HFFc6 (cell line): ENCODE data around the gene NUP35. TPM values are rescaled to one million over a fixed set of nuclear protein-coding genes. Genes with fewer than 3 reads are reported as not detected.

Experiments
- DNase-seq: peaks from one replicate; pipeline ENCODE4 v3.0.0-alpha.2; 2018
- H3K27ac Mint-ChIP-seq: 2 replicates; pipeline ENCODE4 v1.8.0; 2020; ENCODE audit warnings: mild to moderate bottlenecking, mixed read lengths
- H3K27me3 Mint-ChIP-seq: 2 replicates; pipeline ENCODE4 v1.8.0; 2021; ENCODE audit warnings: mild to moderate bottlenecking, moderate library complexity, mixed read lengths; ENCODE audit not compliant: insufficient read depth
- H3K36me3 Mint-ChIP-seq: 2 replicates; pipeline ENCODE4 v1.8.0; 2021; ENCODE audit warnings: low read depth, mixed read lengths
- H3K4me1 Mint-ChIP-seq: 2 replicates; pipeline ENCODE4 v1.8.0; 2020; ENCODE audit warnings: low read depth, mixed read lengths
- H3K4me3 Mint-ChIP-seq: 2 replicates; pipeline ENCODE4 v1.8.0; 2020; ENCODE audit warnings: mild to moderate bottlenecking, moderate library complexity, mixed read lengths
- H3K9me3 Mint-ChIP-seq: 2 replicates; pipeline ENCODE4 v1.8.0; 2020; ENCODE audit warnings: mild to moderate bottlenecking, mixed read lengths
- long read RNA-seq: library from polyadenylated mRNA; unstranded; transcript quantifications from one replicate; pipeline ENCODE4 v2.0.0, GENCODE V29; 2019
- total RNA-seq, 6 experiments: library from RNA; stranded (reverse); fragmentation: NEBNext Ultra II Directional; extraction: Animal tissue kit (Norgen Biotek cat#: 25700); gene quantifications; 2 replicates in 1 of 6; 3 replicates in 5 of 6; pipeline ENCODE4 v1.2.3, GENCODE V29; 2021
- TF ChIP-seq, protein P1 (sequence below): fragments of 200-600 bp; sonication (generic); IDR thresholded peaks from 2 replicates; pipeline ENCODE4 v1.5.0; 2021; ENCODE audit warnings: antibody characterized with exemption, mild to moderate bottlenecking

NUP35 gene, protein sequence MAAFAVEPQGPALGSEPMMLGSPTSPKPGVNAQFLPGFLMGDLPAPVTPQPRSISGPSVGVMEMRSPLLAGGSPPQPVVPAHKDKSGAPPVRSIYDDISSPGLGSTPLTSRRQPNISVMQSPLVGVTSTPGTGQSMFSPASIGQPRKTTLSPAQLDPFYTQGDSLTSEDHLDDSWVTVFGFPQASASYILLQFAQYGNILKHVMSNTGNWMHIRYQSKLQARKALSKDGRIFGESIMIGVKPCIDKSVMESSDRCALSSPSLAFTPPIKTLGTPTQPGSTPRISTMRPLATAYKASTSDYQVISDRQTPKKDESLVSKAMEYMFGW
- total RNA-seq: 10 to 100 TPM; 10.4 to 17.0 (median 14.2) TPM
- long read RNA-seq, transcript NUP35-201 (9 exons, 1,633 nt): major isoform, 14 of 16 reads
- long read RNA-seq, partial matches to known transcripts: 1 of 16 reads
- long read RNA-seq, other reads (novel, unspliced or antisense): 1 of 16 reads

GRCh38 chr2:183124222-183124956, at the start of gene NUP35:
Gene NUP35 (plus strand): TSS chr2:183124443. CDS start chr2:183124458, 15 bp downstream.
- no peaks in the 10 kb centered on the region; the same call in 1 of the 2 replicates for H3K36me3 Mint-ChIP-seq
- peak within 1 kb of the TSS; percentile 97 for H3K27ac Mint-ChIP-seq
- no peaks in the 10 kb centered on the region; the same call in 1 of the 2 replicates for H3K27me3 Mint-ChIP-seq
- peaks cover 30% of the 10 kb centered on the region for H3K4me1 Mint-ChIP-seq
- H3K9me3 Mint-ChIP-seq: no peaks in the 10 kb centered on the region
- H3K4me3 Mint-ChIP-seq: peak within 1 kb of the TSS; percentile 97
- TF ChIP-seq, protein P1, sequence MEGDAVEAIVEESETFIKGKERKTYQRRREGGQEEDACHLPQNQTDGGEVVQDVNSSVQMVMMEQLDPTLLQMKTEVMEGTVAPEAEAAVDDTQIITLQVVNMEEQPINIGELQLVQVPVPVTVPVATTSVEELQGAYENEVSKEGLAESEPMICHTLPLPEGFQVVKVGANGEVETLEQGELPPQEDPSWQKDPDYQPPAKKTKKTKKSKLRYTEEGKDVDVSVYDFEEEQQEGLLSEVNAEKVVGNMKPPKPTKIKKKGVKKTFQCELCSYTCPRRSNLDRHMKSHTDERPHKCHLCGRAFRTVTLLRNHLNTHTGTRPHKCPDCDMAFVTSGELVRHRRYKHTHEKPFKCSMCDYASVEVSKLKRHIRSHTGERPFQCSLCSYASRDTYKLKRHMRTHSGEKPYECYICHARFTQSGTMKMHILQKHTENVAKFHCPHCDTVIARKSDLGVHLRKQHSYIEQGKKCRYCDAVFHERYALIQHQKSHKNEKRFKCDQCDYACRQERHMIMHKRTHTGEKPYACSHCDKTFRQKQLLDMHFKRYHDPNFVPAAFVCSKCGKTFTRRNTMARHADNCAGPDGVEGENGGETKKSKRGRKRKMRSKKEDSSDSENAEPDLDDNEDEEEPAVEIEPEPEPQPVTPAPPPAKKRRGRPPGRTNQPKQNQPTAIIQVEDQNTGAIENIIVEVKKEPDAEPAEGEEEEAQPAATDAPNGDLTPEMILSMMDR: no peak
- peak; percentile 87 for DNase-seq

- H3K36me3 Mint-ChIP-seq: no peaks in the 10 kb centered on the region
- H3K4me3 Mint-ChIP-seq: peak overlapping the region; percentile 94
- no peaks in the 10 kb centered on the region for H3K27me3 Mint-ChIP-seq
- TF ChIP-seq, protein P1: no peak
- H3K4me1 Mint-ChIP-seq: peaks cover 10% of the 10 kb centered on the region
- peak; percentile 7 for DNase-seq
- peak overlapping the region; percentile 70 for H3K27ac Mint-ChIP-seq
- H3K9me3 Mint-ChIP-seq: no peaks in the 10 kb centered on the region
Observed at GRCh38 chr2:183078163-183078463, 46.1 kb upstream of the NUP35 start.

GRCh38 chr2:183078464-183079138, 45.6 kb upstream of the NUP35 start, which contains the start of gene DUSP19:
Gene DUSP19 (plus strand): TSS chr2:183078747. CDS start chr2:183078934, 187 bp downstream.
- no peaks in the 10 kb centered on the region for H3K36me3 Mint-ChIP-seq
- TF ChIP-seq, protein P1: no peak
- peak within 1 kb of the TSS; percentile 94 for H3K4me3 Mint-ChIP-seq
- H3K4me1 Mint-ChIP-seq: peaks cover 10% of the 10 kb centered on the region
- no peaks in the 10 kb centered on the region for H3K27me3 Mint-ChIP-seq
- H3K9me3 Mint-ChIP-seq: no peaks in the 10 kb centered on the region
- H3K27ac Mint-ChIP-seq: peak within 1 kb of the TSS; percentile 70
- DNase-seq: peak; percentile 89

GRCh38 chr2:183079139-183079775, 45.0 kb upstream of the NUP35 start:
- Mint-ChIP-seq H3K27ac (peak overlapping the region; percentile 70), H3K27me3 (no peaks in the 10 kb centered on the region), H3K9me3 (no peaks in the 10 kb centered on the region), H3K4me1 (peaks cover 10% of the 10 kb centered on the region), H3K36me3 (no peaks in the 10 kb centered on the region), H3K4me3 (peak overlapping the region; percentile 94)
- TF ChIP-seq, protein P1: 0 out of 2 replicates have a peak, but pooled peaks have one; percentile 3
- DNase-seq: peak; percentile 3

DNA sequence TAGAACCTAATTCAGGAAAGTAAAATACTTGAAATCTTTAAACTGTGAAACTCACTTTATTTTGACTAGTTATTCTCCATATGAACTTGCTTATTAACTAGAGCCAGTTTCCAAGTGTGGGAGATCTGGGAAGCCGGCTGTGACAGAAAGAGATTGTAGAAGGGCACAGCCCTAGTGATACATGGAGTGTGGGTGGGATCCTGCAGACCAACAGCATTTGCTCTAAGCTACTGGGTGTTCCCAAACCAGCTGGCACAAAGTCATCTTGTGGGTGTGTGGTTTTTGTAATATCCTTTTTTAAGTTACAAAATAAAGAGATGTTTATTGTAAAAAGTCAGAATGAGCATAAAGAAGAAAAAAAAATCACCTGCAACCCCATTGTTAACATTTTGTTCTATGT, 42.3 kb upstream of the NUP35 start:
- H3K27me3 Mint-ChIP-seq: no peaks in the 10 kb centered on the region
- H3K36me3 Mint-ChIP-seq: no peaks in the 10 kb centered on the region
- DNase-seq: no peak
- no peak overlapping the region for H3K27ac Mint-ChIP-seq
- TF ChIP-seq, protein P1: no peak
- H3K9me3 Mint-ChIP-seq: no peaks in the 10 kb centered on the region
- H3K4me1 Mint-ChIP-seq: peaks cover 10% of the 10 kb centered on the region
- H3K4me3 Mint-ChIP-seq: no peak overlapping the region
